Measurements from ENCODE around the gene SRPK2.
A peak's percentile ranks its signal among the peaks of the same experiment; 100 is the strongest.

Gene SRPK2

DNA sequence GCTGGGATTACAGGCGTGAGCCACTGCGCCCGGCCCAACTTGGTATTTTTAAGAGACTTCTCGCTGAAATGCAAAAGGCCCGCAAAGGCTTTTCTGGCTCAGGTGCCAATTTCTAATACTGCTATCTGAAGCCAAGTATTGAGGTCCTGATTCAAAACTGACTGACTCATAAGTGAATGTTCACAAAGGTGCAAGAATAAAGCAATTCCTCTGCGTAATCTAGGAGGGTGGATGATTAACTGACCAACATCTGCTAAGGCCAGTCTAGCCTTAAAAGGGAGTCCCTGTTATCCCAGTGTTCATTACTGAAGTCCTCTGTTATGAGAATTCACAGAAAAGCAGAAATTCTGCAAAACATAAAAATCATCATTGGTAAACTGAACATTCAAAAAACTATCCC lies 111.4 kb downstream of the SRPK2 start:
- no peaks in the 10 kb centered on the region for H3K79me2 ChIP-seq (ENCODE audit: insufficient read depth, low read length)
- H3K4me3 ChIP-seq (ENCODE audit: low read depth, low read length, poor library complexity, severe bottlenecking), result no peak overlapping the region
- no peak overlapping the region for H3K27ac ChIP-seq (ENCODE audit: low read depth, low read length, poor library complexity, severe bottlenecking)
- H3K9me3 ChIP-seq (ENCODE audit: low read length), result no peaks in the 10 kb centered on the region
- H3F3A ChIP-seq (ENCODE audit: insufficient read depth, low read length), result no peaks in the 10 kb centered on the region
- H3K27me3 ChIP-seq (ENCODE audit: insufficient read depth, low read length), result no peaks in the 10 kb centered on the region
- no peak overlapping the region for H2AFZ ChIP-seq (ENCODE audit: low read length)
- no peaks in the 10 kb centered on the region for H4K20me1 ChIP-seq (ENCODE audit: insufficient read depth, low read length)
- TF ChIP-seq EZH2 (IDR thresholded peaks at IDR 0.05; ENCODE audit: borderline replicate concordance, low read length), result no peak
- TF ChIP-seq, protein P1, sequence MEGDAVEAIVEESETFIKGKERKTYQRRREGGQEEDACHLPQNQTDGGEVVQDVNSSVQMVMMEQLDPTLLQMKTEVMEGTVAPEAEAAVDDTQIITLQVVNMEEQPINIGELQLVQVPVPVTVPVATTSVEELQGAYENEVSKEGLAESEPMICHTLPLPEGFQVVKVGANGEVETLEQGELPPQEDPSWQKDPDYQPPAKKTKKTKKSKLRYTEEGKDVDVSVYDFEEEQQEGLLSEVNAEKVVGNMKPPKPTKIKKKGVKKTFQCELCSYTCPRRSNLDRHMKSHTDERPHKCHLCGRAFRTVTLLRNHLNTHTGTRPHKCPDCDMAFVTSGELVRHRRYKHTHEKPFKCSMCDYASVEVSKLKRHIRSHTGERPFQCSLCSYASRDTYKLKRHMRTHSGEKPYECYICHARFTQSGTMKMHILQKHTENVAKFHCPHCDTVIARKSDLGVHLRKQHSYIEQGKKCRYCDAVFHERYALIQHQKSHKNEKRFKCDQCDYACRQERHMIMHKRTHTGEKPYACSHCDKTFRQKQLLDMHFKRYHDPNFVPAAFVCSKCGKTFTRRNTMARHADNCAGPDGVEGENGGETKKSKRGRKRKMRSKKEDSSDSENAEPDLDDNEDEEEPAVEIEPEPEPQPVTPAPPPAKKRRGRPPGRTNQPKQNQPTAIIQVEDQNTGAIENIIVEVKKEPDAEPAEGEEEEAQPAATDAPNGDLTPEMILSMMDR (IDR thresholded peaks at IDR 0.05; ENCODE audit: low read length), result no peak
- no peaks in the 10 kb centered on the region for H3K36me3 ChIP-seq (ENCODE audit: insufficient read depth, low read length)
- no peak overlapping the region for H3K9ac ChIP-seq (ENCODE audit: low read length)
- H3K4me2 ChIP-seq (ENCODE audit: low read length), result no peak overlapping the region
- no peaks in the 10 kb centered on the region for H3K4me1 ChIP-seq (ENCODE audit: insufficient read depth, low read length, severe bottlenecking)
- no peaks in the 10 kb centered on the region for H3K9me2 ChIP-seq (ENCODE audit: low read depth, low read length)

DNA sequence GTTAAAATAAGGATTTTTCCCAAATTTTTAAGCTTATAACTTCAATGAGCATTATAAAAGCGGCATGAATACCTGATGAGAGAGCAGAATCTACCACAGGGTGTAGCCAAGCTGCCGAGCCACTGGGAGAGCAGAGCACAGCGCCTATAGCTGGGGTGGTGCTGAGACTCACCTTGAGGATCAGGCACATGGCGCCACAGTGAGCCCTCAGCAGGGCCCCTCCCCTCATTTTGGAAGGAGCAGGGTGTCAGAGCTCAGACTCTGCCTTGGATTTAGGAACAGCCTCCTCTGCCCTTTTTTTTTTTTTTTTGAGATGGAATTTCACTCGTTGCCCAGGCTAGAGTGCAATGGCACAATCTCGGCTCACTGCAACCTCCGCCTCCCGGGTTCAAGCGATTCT lies 118.6 kb downstream of the SRPK2 start:
- Histone ChIP-seq H3F3A (ENCODE audit: insufficient read depth, low read length) (no peaks in the 10 kb centered on the region), H3K9me3 (ENCODE audit: low read length) (no peaks in the 10 kb centered on the region), H3K36me3 (ENCODE audit: insufficient read depth, low read length) (no peaks in the 10 kb centered on the region), H3K27ac (ENCODE audit: low read depth, low read length, poor library complexity, severe bottlenecking) (no peak overlapping the region), H3K4me1 (ENCODE audit: insufficient read depth, low read length, severe bottlenecking) (peaks cover 47% of the 10 kb centered on the region), H3K9me2 (ENCODE audit: low read depth, low read length) (no peaks in the 10 kb centered on the region), H3K4me3 (ENCODE audit: low read depth, low read length, poor library complexity, severe bottlenecking) (no peak overlapping the region), H3K27me3 (ENCODE audit: insufficient read depth, low read length) (no peaks in the 10 kb centered on the region), H4K20me1 (ENCODE audit: insufficient read depth, low read length) (no peaks in the 10 kb centered on the region), H3K4me2 (ENCODE audit: low read length) (no peak overlapping the region), H3K79me2 (ENCODE audit: insufficient read depth, low read length) (peaks cover 9% of the 10 kb centered on the region), H2AFZ (ENCODE audit: low read length) (no peak overlapping the region), H3K9ac (ENCODE audit: low read length) (no peak overlapping the region)
- TF ChIP-seq, protein P1 (IDR thresholded peaks at IDR 0.05; ENCODE audit: low read length), result no peak
- TF ChIP-seq EZH2 (IDR thresholded peaks at IDR 0.05; ENCODE audit: borderline replicate concordance, low read length), result no peak

- no peak for TF ChIP-seq EZH2 (IDR thresholded peaks at IDR 0.05; ENCODE audit: borderline replicate concordance, low read length)
- TF ChIP-seq, protein P1 (IDR thresholded peaks at IDR 0.05; ENCODE audit: low read length), result no peak
- no peaks in the 10 kb centered on the region for H4K20me1 ChIP-seq (ENCODE audit: insufficient read depth, low read length)
- no peaks in the 10 kb centered on the region for H3K9me2 ChIP-seq (ENCODE audit: low read depth, low read length)
- H3K79me2 ChIP-seq (ENCODE audit: insufficient read depth, low read length), result peaks cover 9% of the 10 kb centered on the region
- peak overlapping the region; percentile 64 for H3K4me3 ChIP-seq (ENCODE audit: low read depth, low read length, poor library complexity, severe bottlenecking)
- peak overlapping the region; percentile 84 for H3K4me2 ChIP-seq (ENCODE audit: low read length)
- H3K9ac ChIP-seq (ENCODE audit: low read length), result peak overlapping the region; percentile 68
- no peaks in the 10 kb centered on the region for H3K9me3 ChIP-seq (ENCODE audit: low read length)
- H3K4me1 ChIP-seq (ENCODE audit: insufficient read depth, low read length, severe bottlenecking), result peaks cover 47% of the 10 kb centered on the region
- no peaks in the 10 kb centered on the region for H3F3A ChIP-seq (ENCODE audit: insufficient read depth, low read length)
- peak overlapping the region; percentile 15 for H2AFZ ChIP-seq (ENCODE audit: low read length)
- H3K27me3 ChIP-seq (ENCODE audit: insufficient read depth, low read length), result no peaks in the 10 kb centered on the region
- H3K36me3 ChIP-seq (ENCODE audit: insufficient read depth, low read length), result no peaks in the 10 kb centered on the region
- H3K27ac ChIP-seq (ENCODE audit: low read depth, low read length, poor library complexity, severe bottlenecking), result peak overlapping the region; percentile 70
Observed at GRCh38 chr7:105269397-105269796, 119.3 kb downstream of the SRPK2 start.

All from OCI-LY1 (cell line).